Measurements from ENCODE around the gene SNX27. TPM values are rescaled to one million over a fixed set of nuclear protein-coding genes. Genes with fewer than 3 reads are reported as not detected.

The SNX27 gene
- total and polyA plus RNA-seq, 2 experiments from 2014 or later: 40.6 to 59.7 TPM

GRCh38 chr1:151618003-151618402, 6.2 kb downstream of the SNX27 start:
- H3K4me1 ChIP-seq (ENCODE audit: insufficient read depth): peaks cover 9% of the 10 kb centered on the region
- Mint-ChIP-seq H3K9me3 (no peaks in the 10 kb centered on the region), H3K27me3 (ENCODE audit: insufficient read depth, low read depth, poor library complexity) (peaks cover 3% of the 10 kb centered on the region), H3K4me1 (peaks cover 31% of the 10 kb centered on the region), H3K36me3 (ENCODE audit: low read depth) (no peaks in the 10 kb centered on the region; the same call in 2 of the 3 replicates), H3K4me3 (no peak overlapping the region), H3K27ac (peak overlapping the region; percentile 56; the same call in 1 of the 2 replicates)
- H3K9me2 ChIP-seq (ENCODE audit: insufficient read depth): no peaks in the 10 kb centered on the region
- no peak for DNase-seq (ENCODE audit: low spot score)
- H3K27ac ChIP-seq (ENCODE audit: low read depth): no peak overlapping the region
- no peak overlapping the region for H3K4me3 ChIP-seq
- H3K27me3 ChIP-seq (ENCODE audit: insufficient read depth): no peaks in the 10 kb centered on the region
- H3K79me2 ChIP-seq (replicated peaks; ENCODE audit: insufficient read depth): peaks cover 100% of the 10 kb centered on the region
- no peaks in the 10 kb centered on the region for H3F3A ChIP-seq (replicated peaks; ENCODE audit: low read depth)
- peaks cover 21% of the 10 kb centered on the region for H4K20me1 ChIP-seq (replicated peaks; ENCODE audit: insufficient read depth)
- no peak overlapping the region for H3K4me2 ChIP-seq
- no peak for ATAC-seq
- TF ChIP-seq EZH2phosphoT487 (IDR thresholded peaks at IDR 0.05; ENCODE audit: unreplicated experiment) (no peak), NANOG (IDR thresholded peaks at IDR 0.05; ENCODE audit: borderline replicate concordance) (no peak), ZNF462 (CRISPR knock-in tag; IDR thresholded peaks at IDR 0.05) (no peak), POLR2AphosphoS5 (IDR thresholded peaks at IDR 0.05; ENCODE audit: low read depth) (no peak), ETS1 (IDR thresholded peaks at IDR 0.05) (no peak), REST (IDR thresholded peaks at IDR 0.05; ENCODE audit: unreplicated experiment) (no peak)
- H2AFZ ChIP-seq: no peak overlapping the region
- H3K36me3 ChIP-seq (ENCODE audit: insufficient read depth): 0 out of 2 replicates have a peak, but pooled peaks cover 3% of the 10 kb centered on the region
